Esophagus muscularis mucosa (tissue), 4 donors: ENCODE results near the gene FOSL2. TPM values are rescaled to one million over a fixed set of nuclear protein-coding genes. Genes with fewer than 3 reads are reported as not detected.

Source experiments
- DNase-seq: peaks from one replicate; pipeline ENCODE4 v3.0.0-alpha.2; 2017; ENCODE audit errors: extremely low spot score
- H3K27ac ChIP-seq, 4 donors: fragments of 200-600 bp; sonication (generic); replicated peaks in 1 of 4; 1 replicate in 3 of 4; 2 replicates in 1 of 4; pipeline ENCODE4 v1.5.1; 2016 to 2019; ENCODE audit warnings: mild to moderate bottlenecking in 1 of 4
- H3K27me3 ChIP-seq, 4 donors: fragments of 200-600 bp; sonication (generic); one replicate each; pipeline versions ENCODE4 v1.5.1 to v1.6.0; 2016 to 2019
- H3K36me3 ChIP-seq, 4 donors: fragments of 200-600 bp; sonication (generic); one replicate each; pipeline ENCODE4 v1.5.1; 2016 to 2019
- H3K4me1 ChIP-seq, 4 donors: fragments of 200-600 bp; sonication (generic); one replicate each; pipeline ENCODE4 v1.5.1; 2016 to 2019
- H3K4me3 ChIP-seq, 4 donors: fragments of 200-600 bp; sonication (generic); 1 replicate in 2 of 4; 2 replicates in 2 of 4; pipeline ENCODE4 v1.5.1; 2016 to 2019; ENCODE audit warnings: mild to moderate bottlenecking in 4 of 4, moderate library complexity in 1 of 4
- H3K9me3 ChIP-seq, 4 donors: fragments of 200-600 bp; sonication (generic); 1 replicate in 3 of 4; 2 replicates in 1 of 4; pipeline ENCODE4 v1.5.1; 2016 to 2019
- CTCF ChIP-seq, 3 experiments: fragments of 200-600 bp in 2 of 3; fragments of 450-650 bp in 1 of 3; sonication (generic) in 2 of 3; IDR thresholded peaks; one replicate each; pipeline ENCODE4 v1.5.1; 2017 to 2019; ENCODE audit warnings: antibody characterized with exemption in 3 of 3, mild to moderate bottlenecking in 2 of 3, moderate library complexity in 1 of 3
- EP300 ChIP-seq: sonication (generic); formaldehyde crosslinking; IDR thresholded peaks from one replicate; pipeline ENCODE4 v1.6.1; 2017; ENCODE audit warnings: antibody characterized with exemption
- POLR2A ChIP-seq: fragments of 450-650 bp; IDR thresholded peaks from one replicate; pipeline ENCODE4 v1.6.1; 2017; ENCODE audit warnings: antibody characterized with exemption, moderate library complexity, mild to moderate bottlenecking, low read depth
- POLR2AphosphoS5 ChIP-seq, 2 donors: sonication (generic); formaldehyde crosslinking; IDR thresholded peaks; one replicate each; pipeline ENCODE4 v1.6.1; 2017; ENCODE audit warnings: antibody characterized with exemption in 2 of 2
- WGBS: methylation state at CpG from one replicate; pipeline ENCODE4 v1.1.5; 2018; 5-methylcytosine and 5-hydroxymethylcytosine counted together
- intact Hi-C: fragments of 100-400 bp; cut with DNase I; formaldehyde crosslinking; loops from one replicate; pipeline ENCODE4 v1.15.1; 2023
- total RNA-seq, 4 donors: library from RNA; depleted of rRNA; stranded (reverse); fragments of >200 nt; gene quantifications; one replicate each; pipeline versions ENCODE4 v1.1.0 to v1.2.1, GENCODE V29; 2016

Gene FOSL2
- total RNA-seq, 4 donors from 2014 or later = 68.9 to 332 (median 176) TPM

DNA sequence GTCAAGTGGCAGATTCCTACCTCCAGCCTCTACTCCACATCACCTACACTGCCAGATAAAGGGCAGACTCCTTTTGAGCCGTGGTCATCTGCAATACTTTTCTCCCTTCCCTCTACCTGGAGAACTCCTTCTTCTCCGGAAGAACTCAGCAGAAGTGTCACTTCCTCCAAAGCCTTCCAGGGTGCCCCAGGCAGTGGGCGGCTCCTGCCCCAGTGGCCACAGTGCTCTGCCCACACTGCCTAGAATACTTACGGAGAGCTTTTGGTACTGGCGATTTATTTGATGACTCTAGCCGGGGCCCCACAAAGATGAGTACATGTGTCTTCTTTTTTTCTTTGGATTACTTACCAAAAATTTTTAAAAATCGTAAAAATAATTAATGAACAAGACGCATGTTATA, 39.7 kb downstream of the FOSL2 start:
- peaks cover 0 to 3% (median 2%) of the 10 kb centered on the region in 4 donors for H3K36me3 ChIP-seq
- no peaks in the 10 kb centered on the region for H3K4me1 ChIP-seq
- intact Hi-C loops = no loop called here
- H3K4me3 ChIP-seq = no peak overlapping the region
- H3K27me3 ChIP-seq = no peaks in the 10 kb centered on the region
- no peak overlapping the region for H3K27ac ChIP-seq
- TF ChIP-seq EP300 (no peak), CTCF (IDR thresholded peaks at IDR 0.05) (no peak), POLR2A (no peak), POLR2AphosphoS5 (IDR thresholded peaks at IDR 0.05) (no peak)
- 89% methylated on average over 8 of the region's 8 CpGs for WGBS
- H3K9me3 ChIP-seq = peaks cover 0 to 12% (median 7%) of the 10 kb centered on the region in 4 donors
- no peak for DNase-seq

DNA sequence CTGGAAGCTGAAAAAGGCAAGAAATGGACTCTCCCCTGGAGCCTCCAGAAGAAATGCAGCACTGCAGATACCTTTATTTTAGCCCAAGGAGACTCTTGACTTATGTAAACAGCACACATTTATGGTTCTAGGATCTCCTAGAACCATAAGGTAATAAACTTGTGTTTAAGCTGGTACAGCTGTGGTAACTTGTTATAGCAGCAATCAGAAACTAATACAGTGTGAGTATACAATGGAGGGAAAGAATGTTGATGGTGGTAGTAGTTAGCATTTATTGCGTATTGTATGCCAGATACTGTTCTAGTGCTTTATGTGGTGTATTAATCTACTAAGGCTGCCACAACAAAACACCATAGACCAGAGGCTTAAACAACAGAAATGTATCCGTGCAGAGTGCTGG, 40.6 kb downstream of the FOSL2 start:
- no peak for DNase-seq
- WGBS = 100% methylated on average over 2 of the region's 2 CpGs
- no peaks in the 10 kb centered on the region for H3K4me1 ChIP-seq
- intact Hi-C loops = no loop called here
- TF ChIP-seq POLR2AphosphoS5 (IDR thresholded peaks at IDR 0.05) (no peak), POLR2A (no peak)
- H3K4me3 ChIP-seq = no peak overlapping the region
- no peaks in the 10 kb centered on the region for H3K36me3 ChIP-seq
- H3K9me3 ChIP-seq = peaks cover 0 to 12% (median 7%) of the 10 kb centered on the region in 4 donors
- no peaks in the 10 kb centered on the region for H3K27me3 ChIP-seq
- no peak overlapping the region for H3K27ac ChIP-seq

- peaks cover 0 to 12% (median 7%) of the 10 kb centered on the region in 4 donors for H3K9me3 ChIP-seq
- H3K4me3 ChIP-seq = no peak overlapping the region
- H3K36me3 ChIP-seq = no peaks in the 10 kb centered on the region
- DNase-seq = no peak
- no peak overlapping the region for H3K27ac ChIP-seq
- no peaks in the 10 kb centered on the region for H3K27me3 ChIP-seq
- 96% methylated on average over 7 of the region's 8 CpGs for WGBS
- TF ChIP-seq POLR2A = no peak
- no peak for TF ChIP-seq EP300
- TF ChIP-seq POLR2AphosphoS5 (IDR thresholded peaks at IDR 0.05) = no peak
- TF ChIP-seq CTCF (IDR thresholded peaks at IDR 0.05) = no peak
- H3K4me1 ChIP-seq = no peaks in the 10 kb centered on the region
- intact Hi-C loops = no loop called here
Observed at GRCh38 chr2:28433935-28434599, 41.4 kb downstream of the FOSL2 start.

DNA sequence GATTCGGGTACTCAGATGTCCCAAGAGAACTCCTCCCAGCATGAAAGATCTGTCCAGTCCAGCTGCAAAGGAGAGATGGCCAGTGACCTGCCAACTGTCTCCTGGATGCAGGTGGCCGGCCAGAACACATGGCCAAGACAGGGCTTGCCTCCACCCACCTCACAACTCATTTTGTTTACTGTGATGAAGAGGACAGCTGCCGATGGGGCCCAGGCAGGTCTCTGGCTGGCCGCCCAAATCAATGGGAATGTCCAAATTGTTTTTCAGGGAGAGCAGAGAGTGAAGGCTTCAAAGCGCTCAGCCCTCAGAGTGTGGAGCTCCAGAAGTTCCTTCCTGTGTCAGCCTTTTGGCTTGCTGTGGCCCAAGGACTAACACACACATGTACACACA, 41.9 kb downstream of the FOSL2 start:
- H3K9me3 ChIP-seq = peaks cover 0 to 12% (median 7%) of the 10 kb centered on the region in 4 donors
- TF ChIP-seq CTCF (IDR thresholded peaks at IDR 0.05) (no peak), POLR2A (no peak), POLR2AphosphoS5 (IDR thresholded peaks at IDR 0.05) (no peak), EP300 (no peak)
- WGBS = 61% methylated on average over 4 of the region's 5 CpGs
- H3K36me3 ChIP-seq = no peaks in the 10 kb centered on the region
- no peak overlapping the region for H3K4me3 ChIP-seq
- intact Hi-C loops = no loop called here
- H3K4me1 ChIP-seq = no peaks in the 10 kb centered on the region
- H3K27me3 ChIP-seq = no peaks in the 10 kb centered on the region
- no peak overlapping the region for H3K27ac ChIP-seq
- no peak for DNase-seq

- WGBS = 79% methylated on average over 4 of the region's 4 CpGs
- TF ChIP-seq EP300 (no peak), POLR2AphosphoS5 (IDR thresholded peaks at IDR 0.05) (no peak), POLR2A (no peak), CTCF (IDR thresholded peaks at IDR 0.05) (no peak)
- intact Hi-C loops = no loop called here
- H3K4me3 ChIP-seq = no peak overlapping the region
- no peaks in the 10 kb centered on the region for H3K27me3 ChIP-seq
- H3K27ac ChIP-seq = no peak overlapping the region
- H3K9me3 ChIP-seq = peaks cover 0 to 12% (median 7%) of the 10 kb centered on the region in 4 donors
- no peaks in the 10 kb centered on the region for H3K4me1 ChIP-seq
- no peak for DNase-seq
- H3K36me3 ChIP-seq = no peaks in the 10 kb centered on the region
Observed at GRCh38 chr2:28435241-28435640, 42.6 kb downstream of the FOSL2 start.
